Bronchial epithelial cell (primary cell): ENCODE measurements around the gene EIF2D. TPM values are rescaled to one million over a fixed set of nuclear protein-coding genes. Genes with fewer than 3 reads are reported as not detected.

Experiments
- DNase-seq: peaks from one replicate; pipeline ENCODE4 v3.0.0-alpha.2; 2010; ENCODE audit warnings: low read depth
- FAIRE-seq: peaks from 2 replicates; lab custom pipeline; 2011; peaks lifted over from hg19 to GRCh38; lab: Jason Lieb, UNC
- H3K27me3 ChIP-seq: 2 replicates; pipeline ENCODE4 v1.5.1; 2011; ENCODE audit warnings: low read length; ENCODE audit not compliant: control insufficient read depth, insufficient read depth
- H3K36me3 ChIP-seq: 2 replicates; pipeline ENCODE4 v1.5.1; 2011; ENCODE audit warnings: low read length; ENCODE audit not compliant: control insufficient read depth, insufficient read depth
- H3K4me3 ChIP-seq: 2 replicates; pipeline ENCODE4 v1.5.1; 2011; ENCODE audit warnings: mild to moderate bottlenecking, low read depth, low read length, control low read depth
- total RNA-seq: library from RNA; depleted of rRNA; stranded (reverse); fragments of >200 nt; gene quantifications from 2 replicates; pipeline ENCODE4 v1.2.1, GENCODE V29; 2014
- TF ChIP-seq, protein P1 (sequence below): IDR thresholded peaks from 2 replicates; pipeline ENCODE4 v1.5.1; 2011; ENCODE audit warnings: mild to moderate bottlenecking, moderate library complexity, low read length, control low read depth, inconsistent platforms; ENCODE audit not compliant: insufficient read depth, severe bottlenecking

The EIF2D gene, protein sequence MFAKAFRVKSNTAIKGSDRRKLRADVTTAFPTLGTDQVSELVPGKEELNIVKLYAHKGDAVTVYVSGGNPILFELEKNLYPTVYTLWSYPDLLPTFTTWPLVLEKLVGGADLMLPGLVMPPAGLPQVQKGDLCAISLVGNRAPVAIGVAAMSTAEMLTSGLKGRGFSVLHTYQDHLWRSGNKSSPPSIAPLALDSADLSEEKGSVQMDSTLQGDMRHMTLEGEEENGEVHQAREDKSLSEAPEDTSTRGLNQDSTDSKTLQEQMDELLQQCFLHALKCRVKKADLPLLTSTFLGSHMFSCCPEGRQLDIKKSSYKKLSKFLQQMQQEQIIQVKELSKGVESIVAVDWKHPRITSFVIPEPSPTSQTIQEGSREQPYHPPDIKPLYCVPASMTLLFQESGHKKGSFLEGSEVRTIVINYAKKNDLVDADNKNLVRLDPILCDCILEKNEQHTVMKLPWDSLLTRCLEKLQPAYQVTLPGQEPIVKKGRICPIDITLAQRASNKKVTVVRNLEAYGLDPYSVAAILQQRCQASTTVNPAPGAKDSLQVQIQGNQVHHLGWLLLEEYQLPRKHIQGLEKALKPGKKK
- total RNA-seq, result 52.0 and 56.1 TPM in 2 replicates

DNA sequence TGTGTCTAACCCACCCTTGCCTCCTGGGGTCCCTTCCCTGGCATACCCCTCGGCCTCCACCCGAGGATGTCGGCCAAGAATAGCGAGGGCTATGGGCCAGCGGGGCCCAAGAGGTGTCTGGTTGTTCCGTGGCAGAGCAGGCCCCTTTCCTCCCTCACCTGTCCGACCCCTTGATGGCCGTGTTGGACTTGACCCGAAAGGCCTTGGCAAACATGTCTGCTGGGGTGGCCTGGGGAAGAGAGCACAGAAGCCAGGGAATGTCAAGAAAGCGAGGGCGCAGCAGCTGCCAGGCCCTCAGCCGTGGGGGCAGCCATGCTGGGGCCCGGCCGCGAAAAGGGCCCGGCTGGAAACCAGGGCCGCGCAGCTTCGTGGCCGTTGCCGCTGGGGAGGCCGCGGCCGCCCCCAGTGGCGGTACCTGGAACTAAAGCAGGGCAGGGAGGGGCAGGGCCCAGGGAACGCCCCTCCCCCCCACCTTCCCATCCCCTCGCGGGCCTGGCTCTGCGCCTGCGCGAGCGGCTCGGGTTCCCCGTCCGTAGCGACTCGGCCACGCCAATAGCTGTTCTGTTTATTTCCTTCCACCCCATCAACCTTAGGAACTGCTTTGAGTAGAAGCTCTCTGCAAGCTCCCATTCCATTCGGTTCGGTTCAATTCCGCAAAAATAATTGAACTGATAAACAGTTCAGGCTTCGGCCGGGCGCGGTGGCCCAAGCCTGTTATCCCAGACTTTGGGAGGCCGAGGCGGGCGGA lies at the start of gene EIF2D:
Gene EIF2D (minus strand): TSS at position 337 of the 748 bp plus-strand sequence. CDS start 123 bp downstream, at position 214.
- no peaks in the 10 kb centered on the region for H3K27me3 ChIP-seq
- H3K4me3 ChIP-seq, result peak within 1 kb of the TSS; percentile 67
- DNase-seq, result peak; percentile 72
- FAIRE-seq, result no peak
- peaks cover 1% of the 10 kb centered on the region for H3K36me3 ChIP-seq
- TF ChIP-seq, protein P1, sequence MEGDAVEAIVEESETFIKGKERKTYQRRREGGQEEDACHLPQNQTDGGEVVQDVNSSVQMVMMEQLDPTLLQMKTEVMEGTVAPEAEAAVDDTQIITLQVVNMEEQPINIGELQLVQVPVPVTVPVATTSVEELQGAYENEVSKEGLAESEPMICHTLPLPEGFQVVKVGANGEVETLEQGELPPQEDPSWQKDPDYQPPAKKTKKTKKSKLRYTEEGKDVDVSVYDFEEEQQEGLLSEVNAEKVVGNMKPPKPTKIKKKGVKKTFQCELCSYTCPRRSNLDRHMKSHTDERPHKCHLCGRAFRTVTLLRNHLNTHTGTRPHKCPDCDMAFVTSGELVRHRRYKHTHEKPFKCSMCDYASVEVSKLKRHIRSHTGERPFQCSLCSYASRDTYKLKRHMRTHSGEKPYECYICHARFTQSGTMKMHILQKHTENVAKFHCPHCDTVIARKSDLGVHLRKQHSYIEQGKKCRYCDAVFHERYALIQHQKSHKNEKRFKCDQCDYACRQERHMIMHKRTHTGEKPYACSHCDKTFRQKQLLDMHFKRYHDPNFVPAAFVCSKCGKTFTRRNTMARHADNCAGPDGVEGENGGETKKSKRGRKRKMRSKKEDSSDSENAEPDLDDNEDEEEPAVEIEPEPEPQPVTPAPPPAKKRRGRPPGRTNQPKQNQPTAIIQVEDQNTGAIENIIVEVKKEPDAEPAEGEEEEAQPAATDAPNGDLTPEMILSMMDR, result peak; percentile 97

DNA sequence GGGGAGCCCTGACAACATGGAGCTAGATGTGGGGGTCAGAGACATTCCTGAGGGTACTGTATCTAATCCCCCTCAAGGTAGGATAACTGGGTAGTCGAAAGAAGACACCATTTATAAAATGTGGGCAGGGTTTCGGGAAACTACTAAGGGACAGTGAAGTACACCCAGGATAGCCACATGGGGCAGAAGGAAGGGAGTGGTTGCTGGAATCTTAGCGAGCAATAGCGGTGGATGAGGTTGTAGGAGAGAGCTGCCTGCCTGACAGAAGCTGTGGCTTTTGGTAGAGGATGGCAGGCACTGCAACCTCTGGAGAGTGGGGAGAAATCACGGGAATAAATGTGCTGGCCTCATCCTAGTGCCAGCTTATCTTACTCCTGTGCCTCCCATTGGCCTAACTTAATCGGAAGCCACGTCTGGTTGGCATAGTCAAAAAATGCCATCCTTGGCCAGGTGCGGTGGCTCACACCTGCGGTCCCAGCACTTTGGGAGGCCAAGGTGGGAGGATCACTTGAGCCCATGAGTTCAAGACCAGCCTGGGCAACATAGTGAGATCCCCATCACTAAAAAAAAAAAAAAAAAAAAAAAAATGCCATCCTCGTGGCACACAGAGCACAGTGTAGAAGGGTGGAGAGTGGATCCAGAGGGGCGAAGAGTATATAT lies 49.0 kb upstream of the EIF2D start:
- DNase-seq, result no peak
- TF ChIP-seq, protein P1, result no peak

DNA sequence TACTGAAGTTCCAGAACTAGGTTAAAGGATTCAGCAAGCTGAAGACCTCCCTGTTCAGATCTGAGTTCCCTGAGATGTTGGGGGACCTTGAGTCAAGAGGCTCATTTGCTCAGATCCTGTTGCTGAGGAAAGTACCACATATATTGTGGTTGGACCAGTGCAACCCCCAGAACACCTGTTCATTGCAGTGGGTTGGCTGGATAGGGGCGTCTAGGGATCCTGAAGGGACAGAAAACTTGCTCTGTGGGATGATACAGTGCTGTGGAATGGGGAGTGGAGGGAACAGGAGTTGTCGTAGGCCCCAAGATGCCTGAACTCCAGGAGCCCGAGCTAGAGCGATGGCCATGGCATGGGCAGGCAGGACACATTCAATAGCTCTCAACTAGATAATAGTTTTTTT lies 47.9 kb upstream of the EIF2D start:
- no peak for FAIRE-seq
- H3K27me3 ChIP-seq, result peaks cover 4% of the 10 kb centered on the region
- no peak for DNase-seq
- no peaks in the 10 kb centered on the region for H3K36me3 ChIP-seq
- H3K4me3 ChIP-seq, result no peak overlapping the region
- TF ChIP-seq, protein P1, result no peak

More for the DNA sequence above, 49.0 kb upstream of the EIF2D start:
- Histone ChIP-seq H3K27me3 (peaks cover 4% of the 10 kb centered on the region), H3K4me3 (no peak overlapping the region), H3K36me3 (no peaks in the 10 kb centered on the region)
- FAIRE-seq, result no peak

DNA sequence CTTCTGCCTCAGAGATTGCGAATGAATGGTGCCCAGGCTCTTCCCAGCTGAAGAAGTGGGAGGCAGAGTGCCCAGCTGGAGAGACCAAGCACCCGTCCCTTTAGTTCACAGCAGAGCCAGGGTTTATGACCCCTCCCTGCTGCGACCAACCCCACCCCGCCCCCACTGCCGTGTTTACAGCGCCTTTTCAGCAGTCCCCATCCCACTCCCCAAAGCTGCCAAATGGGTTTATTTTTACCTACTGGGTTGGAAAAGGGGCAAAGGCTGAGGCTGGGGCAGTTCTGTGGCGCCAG lies 46.7 kb upstream of the EIF2D start:
- Histone ChIP-seq H3K27me3 (peaks cover 4% of the 10 kb centered on the region), H3K36me3 (no peaks in the 10 kb centered on the region), H3K4me3 (no peak overlapping the region)
- no peak for DNase-seq
- FAIRE-seq, result no peak
- TF ChIP-seq, protein P1, result no peak

DNA sequence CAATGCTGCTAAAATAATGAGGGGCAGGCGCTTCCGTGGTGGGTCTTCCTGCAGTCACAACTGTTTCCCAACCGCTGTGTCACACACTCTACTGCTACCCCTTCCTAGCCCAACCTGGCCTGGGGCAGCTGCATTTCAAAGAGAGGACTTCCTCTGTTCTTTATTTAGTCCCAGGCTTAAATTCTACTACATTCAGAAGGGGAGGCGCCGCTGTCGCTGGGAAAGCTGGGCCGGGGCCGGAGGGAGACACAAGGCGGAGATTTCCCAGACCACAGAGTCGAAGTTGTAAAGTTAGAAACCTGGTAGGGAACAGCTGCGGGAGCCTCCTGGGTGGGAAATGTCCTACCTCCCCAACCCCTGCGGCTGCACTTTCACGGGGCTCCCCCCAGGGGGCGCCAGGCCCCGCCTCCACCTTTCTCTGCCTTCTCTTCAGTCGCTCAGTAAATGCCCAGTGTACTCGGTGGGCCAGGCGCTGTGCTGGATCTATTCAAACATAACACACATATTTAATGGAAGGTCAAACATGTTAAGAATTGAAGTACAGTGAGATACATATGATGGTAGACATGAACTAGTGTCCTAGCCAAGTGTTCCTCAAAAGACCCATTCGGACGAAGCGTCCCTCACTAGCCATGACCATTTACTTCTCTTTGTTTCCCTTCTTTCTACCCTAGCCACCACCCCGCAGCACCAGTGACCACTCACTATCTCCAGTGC lies 46.2 kb upstream of the EIF2D start:
- H3K27me3 ChIP-seq, result no peaks in the 10 kb centered on the region
- FAIRE-seq (no peak), DNase-seq (no peak)
- no peaks in the 10 kb centered on the region for H3K36me3 ChIP-seq
- TF ChIP-seq, protein P1, result peak; percentile 79
- no peak overlapping the region for H3K4me3 ChIP-seq
